ENCODE measurements around the gene NCAM1.

The NCAM1 gene

DNA sequence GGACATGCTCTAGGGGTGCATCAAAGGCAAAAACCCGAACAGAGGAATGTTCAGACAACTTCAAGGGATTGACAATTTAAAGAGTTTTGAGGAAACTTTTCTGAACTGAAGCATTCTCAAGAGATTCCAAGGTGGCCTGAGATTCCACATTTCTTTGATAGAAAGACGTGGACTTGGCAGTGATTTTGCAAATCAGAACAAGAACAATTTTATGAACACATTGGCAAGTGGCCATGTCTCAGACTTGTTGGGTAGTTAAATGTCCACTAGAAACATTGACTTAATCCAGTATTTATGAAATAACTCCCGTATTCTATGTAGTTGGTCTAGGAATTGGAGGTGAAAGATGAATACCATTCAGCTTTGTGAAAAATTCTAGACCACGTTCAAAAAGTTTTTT is 13.8 kb downstream of the NCAM1 start:
- TF ChIP-seq, protein P1, sequence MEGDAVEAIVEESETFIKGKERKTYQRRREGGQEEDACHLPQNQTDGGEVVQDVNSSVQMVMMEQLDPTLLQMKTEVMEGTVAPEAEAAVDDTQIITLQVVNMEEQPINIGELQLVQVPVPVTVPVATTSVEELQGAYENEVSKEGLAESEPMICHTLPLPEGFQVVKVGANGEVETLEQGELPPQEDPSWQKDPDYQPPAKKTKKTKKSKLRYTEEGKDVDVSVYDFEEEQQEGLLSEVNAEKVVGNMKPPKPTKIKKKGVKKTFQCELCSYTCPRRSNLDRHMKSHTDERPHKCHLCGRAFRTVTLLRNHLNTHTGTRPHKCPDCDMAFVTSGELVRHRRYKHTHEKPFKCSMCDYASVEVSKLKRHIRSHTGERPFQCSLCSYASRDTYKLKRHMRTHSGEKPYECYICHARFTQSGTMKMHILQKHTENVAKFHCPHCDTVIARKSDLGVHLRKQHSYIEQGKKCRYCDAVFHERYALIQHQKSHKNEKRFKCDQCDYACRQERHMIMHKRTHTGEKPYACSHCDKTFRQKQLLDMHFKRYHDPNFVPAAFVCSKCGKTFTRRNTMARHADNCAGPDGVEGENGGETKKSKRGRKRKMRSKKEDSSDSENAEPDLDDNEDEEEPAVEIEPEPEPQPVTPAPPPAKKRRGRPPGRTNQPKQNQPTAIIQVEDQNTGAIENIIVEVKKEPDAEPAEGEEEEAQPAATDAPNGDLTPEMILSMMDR (IDR thresholded peaks at IDR 0.05; ENCODE audit: control extremely low read depth, extremely low read depth, low read depth, missing control alignments), result no peak
- ChIA-PET CTCF (no interaction called here), POLR2A (no interaction called here)
- DNase-seq (ENCODE audit: extremely low spot score), result no peak

DNA sequence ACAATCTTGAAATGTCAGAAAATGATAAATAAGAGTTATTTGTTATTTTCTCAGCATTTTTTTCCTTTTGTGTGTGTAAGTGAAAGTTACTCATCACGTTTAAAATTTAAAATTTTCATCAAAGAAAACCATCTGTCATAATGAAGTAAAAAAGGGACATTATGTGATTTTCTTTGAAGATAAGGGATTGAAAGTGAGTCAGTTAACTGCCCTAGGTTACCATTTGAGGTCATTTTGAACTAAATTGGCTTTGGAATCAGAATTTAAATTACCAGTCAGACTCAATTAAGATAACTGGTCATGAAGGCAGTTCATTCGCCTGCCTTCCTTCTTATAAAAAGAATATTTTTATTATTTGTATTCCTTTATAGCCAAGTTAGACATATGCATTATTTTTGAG is 14.3 kb downstream of the NCAM1 start:
- POLR2A ChIA-PET, result no interaction called here
- CTCF ChIA-PET, result no interaction called here
- no peak for DNase-seq (ENCODE audit: extremely low spot score)
- TF ChIP-seq, protein P1 (IDR thresholded peaks at IDR 0.05; ENCODE audit: control extremely low read depth, extremely low read depth, low read depth, missing control alignments), result no peak

DNA sequence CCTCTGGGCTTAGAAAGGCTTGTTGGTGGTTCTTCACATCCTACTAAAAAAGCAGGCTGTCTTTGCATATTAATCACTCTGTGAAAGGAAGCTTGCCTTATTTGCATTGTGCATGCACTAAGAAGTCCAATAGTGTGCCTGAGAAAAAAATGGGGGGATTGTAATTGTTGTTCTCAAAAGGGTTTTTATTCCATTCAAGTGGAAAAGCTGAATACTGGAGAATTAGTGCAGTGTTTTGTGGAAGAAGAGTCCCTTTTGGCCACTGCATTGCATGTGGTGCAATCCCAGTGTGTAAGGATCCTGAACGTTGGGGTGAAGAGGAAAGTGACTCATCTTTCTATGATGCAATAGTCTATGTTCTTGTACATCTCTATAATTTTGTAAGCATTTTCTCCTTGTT is 16.5 kb downstream of the NCAM1 start:
- CTCF ChIA-PET, result interaction anchor here (1.6 kb wide), 1 partner anchor 11 kb away, joined by 4 read pairs; no protein-coding TSS in a partner anchor
- POLR2A ChIA-PET, result no interaction called here
- DNase-seq (ENCODE audit: extremely low spot score), result no peak
- TF ChIP-seq, protein P1 (IDR thresholded peaks at IDR 0.05; ENCODE audit: control extremely low read depth, extremely low read depth, low read depth, missing control alignments), result no peak

DNA sequence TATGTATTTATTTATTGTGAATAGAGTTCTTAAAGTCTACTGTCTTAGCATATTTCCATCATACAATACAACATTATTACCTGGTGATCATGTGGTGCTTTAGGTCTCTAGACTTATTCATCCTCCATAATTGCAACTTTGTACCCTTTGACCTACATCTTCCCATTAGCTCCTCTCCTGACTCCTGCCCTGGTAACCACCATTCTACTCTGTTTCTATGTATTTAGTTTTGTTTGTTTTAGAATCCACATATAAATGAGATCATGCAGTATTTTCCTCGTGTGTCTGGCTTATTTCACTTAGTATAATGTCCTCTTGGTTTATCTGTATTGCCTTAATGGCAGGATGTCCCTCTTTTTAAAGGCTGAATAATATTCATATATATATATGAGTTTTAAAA is 22.7 kb downstream of the NCAM1 start:
- TF ChIP-seq, protein P1 (IDR thresholded peaks at IDR 0.05; ENCODE audit: control extremely low read depth, extremely low read depth, low read depth, missing control alignments), result no peak
- ChIA-PET POLR2A (no interaction called here), CTCF (interaction anchor here (1.1 kb wide), 1 partner anchor 16 kb away, joined by 3 read pairs; no protein-coding TSS in a partner anchor)
- DNase-seq (ENCODE audit: extremely low spot score), result no peak

DNA sequence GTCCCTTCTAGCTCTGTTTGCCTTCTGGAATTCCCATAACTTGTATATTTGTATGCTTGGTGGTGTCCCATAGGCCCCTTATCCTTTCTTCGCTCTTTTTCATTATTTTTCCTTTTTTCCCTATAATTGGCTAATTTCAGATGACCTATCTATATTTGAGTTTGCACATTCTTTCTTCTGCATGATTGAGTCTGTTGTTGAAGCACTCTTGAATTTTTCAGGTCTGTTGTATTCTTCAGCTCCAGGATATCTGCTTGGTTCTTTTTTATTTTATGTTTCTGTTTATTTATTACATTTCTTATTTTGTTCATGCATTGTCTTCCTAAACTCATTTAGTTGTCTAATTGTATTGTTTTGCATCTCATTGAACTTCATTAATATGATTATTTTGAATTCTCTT is 28.0 kb downstream of the NCAM1 start:
- CTCF ChIA-PET, result interaction anchor here (1.7 kb wide), 1 partner anchor 11 kb away, joined by 4 read pairs; no protein-coding TSS in a partner anchor
- no peak for DNase-seq (ENCODE audit: extremely low spot score)
- TF ChIP-seq, protein P1 (IDR thresholded peaks at IDR 0.05; ENCODE audit: control extremely low read depth, extremely low read depth, low read depth, missing control alignments), result no peak
- POLR2A ChIA-PET, result no interaction called here

DNA sequence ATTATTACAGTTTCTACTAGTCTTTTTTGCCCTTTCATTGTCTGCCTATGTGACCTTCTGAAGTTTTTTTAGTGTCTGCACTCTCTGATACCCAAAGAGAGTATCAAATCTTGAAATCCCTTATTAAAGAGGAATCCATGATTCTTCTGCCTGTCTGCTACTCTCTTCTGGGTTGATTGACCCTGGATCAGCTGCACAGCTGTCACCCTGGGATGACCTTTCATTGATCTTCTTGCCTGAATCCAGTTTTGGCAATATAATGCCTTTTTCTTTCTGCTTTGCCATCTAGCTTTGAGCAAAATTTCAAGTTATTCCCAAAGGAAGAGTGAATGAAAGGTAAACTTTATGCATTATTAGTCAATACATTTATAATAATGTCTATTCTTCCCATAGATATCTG is 32.6 kb downstream of the NCAM1 start:
- DNase-seq (ENCODE audit: extremely low spot score), result no peak
- ChIA-PET CTCF (no interaction called here), POLR2A (no interaction called here)
- TF ChIP-seq, protein P1 (IDR thresholded peaks at IDR 0.05; ENCODE audit: control extremely low read depth, extremely low read depth, low read depth, missing control alignments), result no peak

All from GM10248 (cell line).